HG03097 (cell line): ENCODE data around the gene PFDN4.

ENCODE experiments used
- ATAC-seq: cut with Tn5 transposase; IDR thresholded peaks from one replicate; pipeline ENCODE4 v1.9.1; 2021; ENCODE audit not compliant: unreplicated experiment, low FRiP score

PFDN4 gene

GRCh38 chr20:54199283-54199682 is 8.6 kb upstream of the PFDN4 start:
- ATAC-seq: no peak

- no peak for ATAC-seq
These were observed 8.1 kb upstream of the PFDN4 start for GRCh38 chr20:54199721-54200176.

DNA sequence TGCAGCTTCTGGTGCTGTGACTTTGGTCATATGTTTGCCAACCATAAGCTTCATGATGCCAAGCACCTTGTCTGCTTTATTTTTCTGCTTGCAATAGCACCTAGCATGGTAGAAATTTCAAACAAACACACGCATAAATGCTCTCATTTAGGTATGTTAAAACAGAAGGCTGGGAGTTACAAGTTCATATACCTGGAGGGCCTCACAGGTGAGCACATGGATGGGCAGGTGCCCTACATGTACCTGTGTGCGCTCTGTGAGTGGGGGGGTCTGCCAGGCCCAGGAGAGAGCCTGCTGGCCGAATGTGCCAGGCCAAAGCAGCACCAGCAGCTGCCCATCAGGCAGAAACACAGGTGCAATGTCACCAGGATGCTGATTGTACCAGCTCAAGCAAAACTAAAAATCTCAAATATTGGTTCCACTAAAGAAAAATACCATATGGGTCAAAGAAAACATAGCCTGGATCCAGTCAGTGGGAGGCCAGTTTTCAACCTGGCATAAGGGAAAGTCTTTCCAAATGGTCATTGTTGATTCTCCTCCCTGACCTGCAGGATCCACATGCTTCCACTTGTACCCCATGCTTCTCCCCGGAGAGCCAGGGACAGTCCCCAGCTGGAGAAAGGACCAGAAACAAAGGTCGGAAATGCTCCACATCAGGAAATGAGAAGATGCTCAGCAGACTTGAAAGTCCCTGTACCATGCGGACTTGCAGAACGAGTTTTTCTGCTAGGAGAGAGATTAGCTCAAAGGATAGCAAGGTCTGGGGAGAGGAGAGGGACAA is 7.2 kb upstream of the PFDN4 start:
- ATAC-seq: no peak

- no peak for ATAC-seq
These were observed 6.5 kb upstream of the PFDN4 start for GRCh38 chr20:54201268-54201846.

- no peak for ATAC-seq
These were observed 4.6 kb upstream of the PFDN4 start for GRCh38 chr20:54203281-54203680.

GRCh38 chr20:54204063-54204462 is 3.8 kb upstream of the PFDN4 start:
- ATAC-seq: no peak

DNA sequence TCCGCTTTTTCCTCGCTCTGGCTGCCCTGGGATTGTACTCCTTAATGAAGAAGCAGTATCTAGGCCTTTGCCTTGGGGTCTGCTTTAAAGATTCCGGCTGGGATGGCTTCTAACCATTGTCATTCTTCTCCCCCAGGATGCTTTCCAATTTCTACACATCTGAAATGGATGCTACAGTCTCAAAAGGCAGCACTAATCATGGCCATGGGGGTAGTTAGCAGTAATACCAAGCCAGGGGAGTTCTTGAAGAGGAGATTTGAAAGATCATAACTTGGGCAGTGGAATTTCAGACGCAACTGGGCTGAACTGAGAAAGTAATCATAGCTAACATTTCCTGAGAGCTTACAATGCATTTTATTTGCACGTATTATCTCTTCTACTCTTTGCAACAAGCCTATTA is 3.4 kb upstream of the PFDN4 start:
- ATAC-seq: no peak

DNA sequence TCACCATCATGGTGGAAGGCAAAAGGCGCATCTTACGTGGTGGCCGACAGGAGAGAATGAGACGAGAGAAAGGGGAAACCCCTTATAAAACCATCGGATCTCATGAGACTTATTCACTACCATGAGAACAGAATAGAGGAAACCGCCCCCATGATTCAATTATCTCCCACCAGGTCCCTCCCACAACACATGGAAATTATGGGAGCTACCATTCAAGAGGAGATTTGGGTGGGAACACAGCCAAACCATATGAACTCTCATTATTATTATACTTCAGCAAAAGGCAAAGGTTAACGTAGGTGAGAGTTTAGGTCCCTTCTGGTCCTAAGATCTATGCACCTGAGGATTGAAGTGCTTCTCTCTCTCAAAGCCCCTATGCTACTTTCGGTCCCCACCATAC is 2.4 kb upstream of the PFDN4 start:
- no peak for ATAC-seq

- no peak for ATAC-seq
These were observed 689 bp upstream of the PFDN4 start for GRCh38 chr20:54207053-54207742.

- ATAC-seq: peak; percentile 15
These were observed 775 bp downstream of the PFDN4 start for GRCh38 chr20:54208548-54209176.

GRCh38 chr20:54209216-54209813 is 1.4 kb downstream of the PFDN4 start:
- ATAC-seq: no peak

- ATAC-seq: no peak
These were observed 4.3 kb downstream of the PFDN4 start for GRCh38 chr20:54212226-54212625.

- no peak for ATAC-seq
These were observed 5.0 kb downstream of the PFDN4 start for GRCh38 chr20:54212871-54213270.

GRCh38 chr20:54214566-54214965 is 6.7 kb downstream of the PFDN4 start:
- ATAC-seq: no peak

GRCh38 chr20:54215157-54215789 is 7.4 kb downstream of the PFDN4 start:
- no peak for ATAC-seq

GRCh38 chr20:54217762-54218161 is 9.9 kb downstream of the PFDN4 start:
- ATAC-seq: no peak

GRCh38 chr20:54218470-54218869 is 10.6 kb downstream of the PFDN4 start:
- ATAC-seq: no peak

- ATAC-seq: no peak
These were observed 12.0 kb downstream of the PFDN4 start for GRCh38 chr20:54219751-54220426.

- no peak for ATAC-seq
These were observed 12.8 kb downstream of the PFDN4 start for GRCh38 chr20:54220722-54221121.

DNA sequence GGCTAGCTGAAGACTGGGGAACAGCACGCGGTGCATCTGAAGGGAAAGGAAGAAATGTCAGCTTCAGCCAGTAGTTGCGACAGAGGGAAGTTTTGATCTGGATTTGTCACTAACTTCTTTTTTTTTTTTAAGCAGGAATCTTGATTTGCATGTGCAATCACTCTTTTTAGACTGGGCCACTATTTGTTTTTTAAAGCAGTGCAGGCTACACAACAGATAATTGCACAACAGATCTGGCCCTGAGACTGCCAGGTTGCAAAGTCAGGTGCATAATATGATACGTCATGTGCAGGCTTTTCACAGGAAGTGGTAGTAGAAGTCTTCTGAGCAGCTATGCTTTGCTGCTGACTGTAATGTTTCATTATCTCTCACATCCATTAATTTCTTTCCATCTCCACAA is 13.5 kb downstream of the PFDN4 start:
- peak; percentile 65 for ATAC-seq
